ENCODE results near the gene SLC2A9.

- no peak for TF ChIP-seq ZNF384 (IDR thresholded peaks at IDR 0.05)
- no peak for TF ChIP-seq ELF4 (IDR thresholded peaks at IDR 0.05)
- TF ChIP-seq FOXK2 (IDR thresholded peaks at IDR 0.05): no peak
- no peak for TF ChIP-seq SP1 (IDR thresholded peaks at IDR 0.05)
- TF ChIP-seq, protein P1, sequence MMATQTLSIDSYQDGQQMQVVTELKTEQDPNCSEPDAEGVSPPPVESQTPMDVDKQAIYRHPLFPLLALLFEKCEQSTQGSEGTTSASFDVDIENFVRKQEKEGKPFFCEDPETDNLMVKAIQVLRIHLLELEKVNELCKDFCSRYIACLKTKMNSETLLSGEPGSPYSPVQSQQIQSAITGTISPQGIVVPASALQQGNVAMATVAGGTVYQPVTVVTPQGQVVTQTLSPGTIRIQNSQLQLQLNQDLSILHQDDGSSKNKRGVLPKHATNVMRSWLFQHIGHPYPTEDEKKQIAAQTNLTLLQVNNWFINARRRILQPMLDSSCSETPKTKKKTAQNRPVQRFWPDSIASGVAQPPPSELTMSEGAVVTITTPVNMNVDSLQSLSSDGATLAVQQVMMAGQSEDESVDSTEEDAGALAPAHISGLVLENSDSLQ (IDR thresholded peaks at IDR 0.05): no peak
- TF ChIP-seq TARDBP (IDR thresholded peaks at IDR 0.05): no peak
Measured at GRCh38 chr4:9832640-9833039, 188.7 kb downstream of the SLC2A9 start.
